ENCODE data around the gene LDLRAP1. TPM values are rescaled to one million over a fixed set of nuclear protein-coding genes. Genes with fewer than 3 reads are reported as not detected.

The LDLRAP1 gene
- polyA plus RNA-seq, 1 donor from 2014 or later, result 0.22 TPM

DNA sequence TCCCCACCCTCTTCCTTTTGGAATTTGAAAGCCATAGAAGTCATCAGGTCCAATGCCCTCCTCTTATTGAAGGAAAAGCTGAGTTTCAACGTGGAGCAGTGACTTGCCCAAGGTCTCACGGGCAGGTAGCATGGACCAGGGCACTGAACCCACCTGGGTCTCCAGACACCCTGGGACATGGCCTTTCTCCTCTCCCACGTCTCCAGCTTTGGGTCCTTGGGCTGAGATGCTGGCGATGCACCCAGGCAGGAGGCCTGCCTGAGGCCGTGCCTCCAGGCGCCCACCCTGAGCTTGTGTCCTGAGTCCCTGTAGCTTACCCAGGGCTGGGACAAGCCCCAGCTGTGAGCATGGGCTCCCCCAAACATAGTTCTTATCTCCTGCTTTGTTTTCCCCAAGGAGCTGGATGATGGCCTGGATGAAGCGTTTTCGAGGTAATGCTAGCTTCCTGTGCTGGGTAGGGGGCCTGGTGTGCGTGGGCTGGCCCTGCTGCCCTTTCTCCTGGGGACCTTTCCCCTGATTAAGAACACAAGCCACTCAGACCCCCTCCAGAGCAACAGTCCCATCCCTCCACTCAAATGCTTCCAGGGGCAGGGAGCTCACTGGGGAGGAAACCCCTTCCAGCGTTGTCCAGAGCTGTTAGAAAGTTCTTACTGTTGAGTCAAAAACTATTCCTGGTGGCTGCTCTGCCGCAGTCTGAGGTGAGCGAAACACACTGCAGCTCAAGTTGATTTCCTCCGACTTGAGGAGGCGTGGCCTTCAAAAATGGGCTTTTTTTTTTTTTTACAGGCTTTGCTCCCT, 21.6 kb downstream of the LDLRAP1 start:
- Histone ChIP-seq H3K9me2 (ENCODE audit: insufficient read depth, low read length) (no peaks in the 10 kb centered on the region), H3K4me2 (ENCODE audit: low read length) (no peak overlapping the region), H4K20me1 (ENCODE audit: insufficient read depth) (no peaks in the 10 kb centered on the region), H3K9me3 (ENCODE audit: low read length) (no peaks in the 10 kb centered on the region), H3K79me2 (replicated peaks; ENCODE audit: insufficient read depth, low read length) (no peaks in the 10 kb centered on the region), H3F3A (ENCODE audit: insufficient read depth, low read length, poor library complexity, severe bottlenecking) (no peaks in the 10 kb centered on the region), H2AFZ (ENCODE audit: low read depth, low read length) (no peak overlapping the region), H3K9ac (ENCODE audit: low read length) (no peak overlapping the region), H3K4me3 (ENCODE audit: low read length) (no peak overlapping the region), H3K27ac (ENCODE audit: low read length) (no peak overlapping the region), H3K27me3 (ENCODE audit: insufficient read depth, low read depth, low read length) (no peaks in the 10 kb centered on the region), H3K36me3 (ENCODE audit: insufficient read depth, low read length) (no peaks in the 10 kb centered on the region)
- TF ChIP-seq, protein P1, sequence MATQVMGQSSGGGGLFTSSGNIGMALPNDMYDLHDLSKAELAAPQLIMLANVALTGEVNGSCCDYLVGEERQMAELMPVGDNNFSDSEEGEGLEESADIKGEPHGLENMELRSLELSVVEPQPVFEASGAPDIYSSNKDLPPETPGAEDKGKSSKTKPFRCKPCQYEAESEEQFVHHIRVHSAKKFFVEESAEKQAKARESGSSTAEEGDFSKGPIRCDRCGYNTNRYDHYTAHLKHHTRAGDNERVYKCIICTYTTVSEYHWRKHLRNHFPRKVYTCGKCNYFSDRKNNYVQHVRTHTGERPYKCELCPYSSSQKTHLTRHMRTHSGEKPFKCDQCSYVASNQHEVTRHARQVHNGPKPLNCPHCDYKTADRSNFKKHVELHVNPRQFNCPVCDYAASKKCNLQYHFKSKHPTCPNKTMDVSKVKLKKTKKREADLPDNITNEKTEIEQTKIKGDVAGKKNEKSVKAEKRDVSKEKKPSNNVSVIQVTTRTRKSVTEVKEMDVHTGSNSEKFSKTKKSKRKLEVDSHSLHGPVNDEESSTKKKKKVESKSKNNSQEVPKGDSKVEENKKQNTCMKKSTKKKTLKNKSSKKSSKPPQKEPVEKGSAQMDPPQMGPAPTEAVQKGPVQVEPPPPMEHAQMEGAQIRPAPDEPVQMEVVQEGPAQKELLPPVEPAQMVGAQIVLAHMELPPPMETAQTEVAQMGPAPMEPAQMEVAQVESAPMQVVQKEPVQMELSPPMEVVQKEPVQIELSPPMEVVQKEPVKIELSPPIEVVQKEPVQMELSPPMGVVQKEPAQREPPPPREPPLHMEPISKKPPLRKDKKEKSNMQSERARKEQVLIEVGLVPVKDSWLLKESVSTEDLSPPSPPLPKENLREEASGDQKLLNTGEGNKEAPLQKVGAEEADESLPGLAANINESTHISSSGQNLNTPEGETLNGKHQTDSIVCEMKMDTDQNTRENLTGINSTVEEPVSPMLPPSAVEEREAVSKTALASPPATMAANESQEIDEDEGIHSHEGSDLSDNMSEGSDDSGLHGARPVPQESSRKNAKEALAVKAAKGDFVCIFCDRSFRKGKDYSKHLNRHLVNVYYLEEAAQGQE (IDR thresholded peaks at IDR 0.05; ENCODE audit: borderline replicate concordance), result no peak
- TF ChIP-seq EP300 (conservative IDR thresholded peaks at IDR 0.05; ENCODE audit: poor library complexity, severe bottlenecking), result no peak
- no peak for TF ChIP-seq SMC3 (conservative IDR thresholded peaks at IDR 0.05; ENCODE audit: poor library complexity)
- TF ChIP-seq POLR2AphosphoS5 (IDR thresholded peaks at IDR 0.05), result no peak
- no peak for TF ChIP-seq EZH2 (IDR thresholded peaks at IDR 0.05; ENCODE audit: borderline replicate concordance, insufficient read depth, low read length, poor library complexity, severe bottlenecking)
- TF ChIP-seq MXI1 (conservative IDR thresholded peaks at IDR 0.05; ENCODE audit: poor library complexity, severe bottlenecking), result no peak
- no peak for TF ChIP-seq TAF1 (IDR thresholded peaks at IDR 0.05; ENCODE audit: low read depth)
- TF ChIP-seq, protein P2, sequence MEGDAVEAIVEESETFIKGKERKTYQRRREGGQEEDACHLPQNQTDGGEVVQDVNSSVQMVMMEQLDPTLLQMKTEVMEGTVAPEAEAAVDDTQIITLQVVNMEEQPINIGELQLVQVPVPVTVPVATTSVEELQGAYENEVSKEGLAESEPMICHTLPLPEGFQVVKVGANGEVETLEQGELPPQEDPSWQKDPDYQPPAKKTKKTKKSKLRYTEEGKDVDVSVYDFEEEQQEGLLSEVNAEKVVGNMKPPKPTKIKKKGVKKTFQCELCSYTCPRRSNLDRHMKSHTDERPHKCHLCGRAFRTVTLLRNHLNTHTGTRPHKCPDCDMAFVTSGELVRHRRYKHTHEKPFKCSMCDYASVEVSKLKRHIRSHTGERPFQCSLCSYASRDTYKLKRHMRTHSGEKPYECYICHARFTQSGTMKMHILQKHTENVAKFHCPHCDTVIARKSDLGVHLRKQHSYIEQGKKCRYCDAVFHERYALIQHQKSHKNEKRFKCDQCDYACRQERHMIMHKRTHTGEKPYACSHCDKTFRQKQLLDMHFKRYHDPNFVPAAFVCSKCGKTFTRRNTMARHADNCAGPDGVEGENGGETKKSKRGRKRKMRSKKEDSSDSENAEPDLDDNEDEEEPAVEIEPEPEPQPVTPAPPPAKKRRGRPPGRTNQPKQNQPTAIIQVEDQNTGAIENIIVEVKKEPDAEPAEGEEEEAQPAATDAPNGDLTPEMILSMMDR (IDR thresholded peaks at IDR 0.05; ENCODE audit: poor library complexity, severe bottlenecking), result no peak
- TF ChIP-seq RAD21 (conservative IDR thresholded peaks at IDR 0.05), result no peak

DNA sequence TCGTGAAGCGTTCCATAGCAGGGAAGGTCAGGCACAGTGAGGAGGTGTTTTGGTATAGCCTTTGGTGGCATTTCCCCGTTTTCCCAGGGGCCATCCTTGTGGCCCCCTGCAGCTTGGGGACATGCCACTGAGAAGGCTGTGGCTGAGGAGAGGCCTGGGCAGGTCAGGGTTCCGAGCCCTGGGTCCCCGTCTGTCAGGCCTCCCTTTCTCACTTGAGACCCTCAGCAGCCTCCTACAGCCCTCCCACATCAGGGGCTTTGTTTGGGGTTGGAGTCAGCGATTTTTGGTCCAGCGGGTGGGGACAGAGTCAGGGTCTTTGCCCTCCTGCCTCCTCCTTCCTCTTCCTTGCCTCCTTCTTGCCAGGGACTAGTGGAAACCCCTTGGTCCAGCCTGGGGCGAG, 22.2 kb downstream of the LDLRAP1 start:
- H3K79me2 ChIP-seq (replicated peaks; ENCODE audit: insufficient read depth, low read length), result no peaks in the 10 kb centered on the region
- no peaks in the 10 kb centered on the region for H3K9me2 ChIP-seq (ENCODE audit: insufficient read depth, low read length)
- no peaks in the 10 kb centered on the region for H3K36me3 ChIP-seq (ENCODE audit: insufficient read depth, low read length)
- H3K4me2 ChIP-seq (ENCODE audit: low read length), result no peak overlapping the region
- no peak overlapping the region for H3K27ac ChIP-seq (ENCODE audit: low read length)
- TF ChIP-seq MXI1 (conservative IDR thresholded peaks at IDR 0.05; ENCODE audit: poor library complexity, severe bottlenecking), result no peak
- TF ChIP-seq POLR2AphosphoS5 (IDR thresholded peaks at IDR 0.05), result no peak
- no peak for TF ChIP-seq EP300 (conservative IDR thresholded peaks at IDR 0.05; ENCODE audit: poor library complexity, severe bottlenecking)
- TF ChIP-seq, protein P1 (IDR thresholded peaks at IDR 0.05; ENCODE audit: borderline replicate concordance), result no peak
- TF ChIP-seq TAF1 (IDR thresholded peaks at IDR 0.05; ENCODE audit: low read depth), result no peak
- no peak for TF ChIP-seq RAD21 (conservative IDR thresholded peaks at IDR 0.05)
- no peak for TF ChIP-seq EZH2 (IDR thresholded peaks at IDR 0.05; ENCODE audit: borderline replicate concordance, insufficient read depth, low read length, poor library complexity, severe bottlenecking)
- TF ChIP-seq SMC3 (conservative IDR thresholded peaks at IDR 0.05; ENCODE audit: poor library complexity), result no peak
- TF ChIP-seq, protein P2 (IDR thresholded peaks at IDR 0.05; ENCODE audit: poor library complexity, severe bottlenecking), result no peak
- H2AFZ ChIP-seq (ENCODE audit: low read depth, low read length), result no peak overlapping the region
- H3K4me3 ChIP-seq (ENCODE audit: low read length), result no peak overlapping the region
- H4K20me1 ChIP-seq (ENCODE audit: insufficient read depth), result no peaks in the 10 kb centered on the region
- no peaks in the 10 kb centered on the region for H3K27me3 ChIP-seq (ENCODE audit: insufficient read depth, low read depth, low read length)
- H3K9me3 ChIP-seq (ENCODE audit: low read length), result no peaks in the 10 kb centered on the region
- H3K9ac ChIP-seq (ENCODE audit: low read length), result no peak overlapping the region
- no peaks in the 10 kb centered on the region for H3F3A ChIP-seq (ENCODE audit: insufficient read depth, low read length, poor library complexity, severe bottlenecking)
